CD4-positive, alpha-beta T cell treated with Interleukin-6 at 100 ng/mL for 8 hours (primary cell): Measurements from ENCODE around the gene ITPK1.

Source experiments
- DNase-seq: peaks from one replicate; pipeline ENCODE4 v3.0.0-alpha.2; 2020; ENCODE audit warnings: mixed read lengths, low spot score

Gene ITPK1

GRCh38 chr14:92987713-92988510 is 127.8 kb downstream of the ITPK1 start:
- no peak for DNase-seq

- no peak for DNase-seq
Observed at GRCh38 chr14:92987148-92987570, 128.6 kb downstream of the ITPK1 start.

GRCh38 chr14:92986254-92987147 is 129.2 kb downstream of the ITPK1 start:
- no peak for DNase-seq

GRCh38 chr14:92985521-92985920 is 130.2 kb downstream of the ITPK1 start:
- DNase-seq: no peak

GRCh38 chr14:92984896-92985295 is 130.8 kb downstream of the ITPK1 start:
- no peak for DNase-seq

- no peak for DNase-seq
Observed at GRCh38 chr14:92984082-92984788, 131.5 kb downstream of the ITPK1 start.

- DNase-seq: no peak
Observed at GRCh38 chr14:92982956-92983355, 132.8 kb downstream of the ITPK1 start.

GRCh38 chr14:92981726-92982125 is 134.0 kb downstream of the ITPK1 start:
- DNase-seq: no peak

GRCh38 chr14:92980866-92981265 is 134.9 kb downstream of the ITPK1 start:
- DNase-seq: no peak

- DNase-seq: no peak
Observed at GRCh38 chr14:92978229-92979021, 137.3 kb downstream of the ITPK1 start.

- no peak for DNase-seq
Observed at GRCh38 chr14:92976268-92976667, 139.5 kb downstream of the ITPK1 start.

GRCh38 chr14:92974541-92975345 is 141.0 kb downstream of the ITPK1 start:
- no peak for DNase-seq

- DNase-seq: no peak
Observed at GRCh38 chr14:92973798-92974372, 141.8 kb downstream of the ITPK1 start.

GRCh38 chr14:92973261-92973797 is 142.4 kb downstream of the ITPK1 start:
- DNase-seq: no peak

GRCh38 chr14:92971601-92972180 is 144.0 kb downstream of the ITPK1 start:
- no peak for DNase-seq

GRCh38 chr14:92970271-92970670 is 145.5 kb downstream of the ITPK1 start:
- no peak for DNase-seq

- no peak for DNase-seq
Observed at GRCh38 chr14:92969871-92970270, 145.9 kb downstream of the ITPK1 start.

- no peak for DNase-seq
Observed at GRCh38 chr14:92969430-92969829, 146.3 kb downstream of the ITPK1 start.

GRCh38 chr14:92968291-92969020 is 147.3 kb downstream of the ITPK1 start:
- DNase-seq: no peak
